Panc1 (cell line): ENCODE data around the gene PDE6A. TPM values are rescaled to one million over a fixed set of nuclear protein-coding genes. Genes with fewer than 3 reads are reported as not detected.

Experiments
- ATAC-seq: fragments of 200-7000 bp; cut with Tn5 transposase; 2 replicates; pipeline ENCODE4 v1.9.1; 2020; ENCODE audit warnings: mild to moderate bottlenecking, moderate library complexity
- BruUV-seq: library from RNA; stranded (reverse); fragments of 400-500 nt; replicated peaks from 2 replicates; lab custom pipeline; 2021; lab: Mats Ljungman, UMichigan
- CTCF ChIA-PET: fragments of 300-600 bp; sonication (Branson Sonifier 250); formaldehyde crosslinking; loops from one replicate; lab custom pipeline; 2022; ENCODE audit warnings: antibody characterized with exemption; lab: Charles Lee
- POLR2A ChIA-PET: fragments of 300-600 bp; sonication (Branson Sonifier 250); formaldehyde crosslinking; loops from one replicate; lab custom pipeline; 2022; ENCODE audit warnings: antibody characterized with exemption; lab: Charles Lee
- DNase-seq: peaks from one replicate; pipeline ENCODE4 v3.0.0-alpha.2; 2010; ENCODE audit warnings: low read depth, low spot score
- H3K27ac ChIP-seq: 2 replicates; pipeline ENCODE4 v1.5.1; 2011; ENCODE audit warnings: mild to moderate bottlenecking, low read length, inconsistent platforms
- H3K27me3 ChIP-seq: fragments of 200-500 bp; sonication (Bioruptor generic); 2 replicates; pipeline ENCODE4 v1.6.0; 2014; ENCODE audit warnings: low read length, inconsistent platforms; ENCODE audit not compliant: control insufficient read depth, insufficient read depth
- H3K36me3 ChIP-seq: fragments of 200-500 bp; sonication (Bioruptor generic); 2 replicates; pipeline ENCODE4 v1.5.1; 2014; ENCODE audit warnings: inconsistent platforms, mild to moderate bottlenecking, low read length, moderate library complexity; ENCODE audit not compliant: control insufficient read depth, insufficient read depth
- H3K4me1 ChIP-seq: 2 replicates; pipeline ENCODE4 v1.5.1; 2011; ENCODE audit warnings: inconsistent platforms, mild to moderate bottlenecking, low read length, moderate library complexity; ENCODE audit not compliant: control insufficient read depth, insufficient read depth
- H3K4me3 ChIP-seq, 2 experiments: 2 replicates each; pipeline ENCODE4 v1.5.1; 2011 to 2012; ENCODE audit warnings: low read depth in 2 of 2, low read length in 2 of 2, mild to moderate bottlenecking in 2 of 2, inconsistent platforms in 1 of 2, moderate library complexity in 1 of 2
- H3K9me3 ChIP-seq: fragments of 200-500 bp; sonication (Bioruptor generic); 2 replicates; pipeline ENCODE4 v1.5.1; 2014; ENCODE audit warnings: low read depth, mild to moderate bottlenecking, inconsistent platforms, low read length, moderate library complexity; ENCODE audit not compliant: control insufficient read depth, insufficient read depth
- CTCF ChIP-seq: fragments of 450-650 bp; IDR thresholded peaks from 2 replicates; pipeline ENCODE4 v1.5.1; 2017; ENCODE audit warnings: mild to moderate bottlenecking
- POLR2AphosphoS5 ChIP-seq: IDR thresholded peaks from 2 replicates; pipeline ENCODE4 v1.6.1; 2012; ENCODE audit warnings: mild to moderate bottlenecking, low read depth, low read length, moderate library complexity
- REST ChIP-seq, 2 experiments: IDR thresholded peaks; 2 replicates each; pipeline ENCODE4 v1.6.1; 2011 to 2012; ENCODE audit warnings: low read depth in 2 of 2, control low read depth in 1 of 2, low read length in 1 of 2, mild to moderate bottlenecking in 1 of 2, moderate library complexity in 1 of 2; ENCODE audit not compliant: insufficient read depth in 1 of 2
- SIN3A ChIP-seq: IDR thresholded peaks from 2 replicates; pipeline ENCODE4 v1.6.1; 2012; ENCODE audit warnings: low read depth, mild to moderate bottlenecking, low read length, moderate library complexity, borderline replicate concordance; ENCODE audit not compliant: insufficient read depth
- in situ Hi-C: cut with HindIII; loops from 2 replicates; pipeline ENCODE4 v1.10.0; 2016; ENCODE audit warnings: low sequenced_read_pairs, low pct_unique_long_range_greater_than_20kb
- intact Hi-C: fragments of 100-400 bp; cut with micrococcal nuclease; formaldehyde crosslinking; loops from one replicate; pipeline ENCODE4 v1.10.0; 2022; ENCODE audit not compliant: unreplicated experiment
- total RNA-seq: library from RNA; stranded (reverse); gene quantifications from one replicate; pipeline ENCODE4 v1.2.1, GENCODE V29; 2021; ENCODE audit not compliant: unreplicated experiment

PDE6A gene
- total RNA-seq, 1 experiment from 2014 or later: 0.33 TPM

- ATAC-seq: no peak
- intact Hi-C loops: no loop called here
- TF ChIP-seq SIN3A (no peak), CTCF (no peak), REST (IDR thresholded peaks at IDR 0.05; ENCODE audit: insufficient read depth in 1 of 2, low read depth in 2 of 2, low read length in 1 of 2) (no peak), POLR2AphosphoS5 (no peak)
These were observed 136.2 kb downstream of the PDE6A start for GRCh38 chr5:149808264-149808982.

More at GRCh38 chr5:149808264-149808982, 136.2 kb downstream of the PDE6A start:
- Histone ChIP-seq H3K27ac (no peak overlapping the region), H3K4me3 (no peak overlapping the region), H3K9me3 (no peaks in the 10 kb centered on the region), H3K4me1 (peaks cover 26% of the 10 kb centered on the region), H3K27me3 (no peaks in the 10 kb centered on the region), H3K36me3 (no peaks in the 10 kb centered on the region)
- no TSS peak for BruUV-seq
- in situ Hi-C loops: no loop called here
- POLR2A ChIA-PET: no interaction called here
- DNase-seq: no peak
- CTCF ChIA-PET: no interaction called here

Other genes starting within 250 kb of the PDE6A start
- gene PPARGC1B, start 214.5 kb downstream of the PDE6A start, total RNA-seq: 6.6 TPM
- gene SLC26A2, start 16.0 kb upstream of the PDE6A start, total RNA-seq: 111 TPM
- 7.1 TPM for gene TIGD6, start 55.9 kb upstream of the PDE6A start, total RNA-seq
- gene HMGXB3, start 55.9 kb upstream of the PDE6A start, total RNA-seq: 56.2 TPM
- gene CSF1R, start 141.8 kb upstream of the PDE6A start, total RNA-seq: 0.05 TPM
- 1.8 TPM for gene PDGFRB, start 211.1 kb upstream of the PDE6A start, total RNA-seq
- not detected for gene CDX1, start 222.0 kb upstream of the PDE6A start, total RNA-seq
- gene SLC6A7, start 245.3 kb upstream of the PDE6A start, total RNA-seq: not detected